IMR-90 (cell line): ENCODE results near the gene RFTN1. TPM values are rescaled to one million over a fixed set of nuclear protein-coding genes. Genes with fewer than 3 reads are reported as not detected.

Experiments used
- ATAC-seq: fragments of 200-7000 bp; cut with Tn5 transposase; 2 replicates; pipeline ENCODE4 v1.9.1; 2020; ENCODE audit warnings: low read depth, mild to moderate bottlenecking, moderate library complexity
- BruUV-seq: library from RNA; stranded (reverse); fragments of 400-500 nt; replicated peaks from 2 replicates; lab custom pipeline; 2021; lab: Mats Ljungman, UMichigan
- CTCF ChIA-PET: fragments of 300-600 bp; formaldehyde crosslinking; extraction: SDS; loops from one replicate; lab custom pipeline; 2021; ENCODE audit warnings: antibody characterized with exemption; lab: Yijun Ruan, JAX
- POLR2A ChIA-PET: fragments of 300-600 bp; sonication (Branson Sonifier 250); formaldehyde crosslinking; loops from one replicate; lab custom pipeline; 2022; ENCODE audit warnings: antibody characterized with exemption; ENCODE audit not compliant: unreplicated experiment; lab: Charles Lee
- DNase-seq: peaks from one replicate; pipeline ENCODE4 v3.0.0; 2013
- H2AFZ ChIP-seq: replicated peaks from 2 replicates; pipeline ENCODE3; 2013; ENCODE audit warnings: low read length, mild to moderate bottlenecking; ENCODE audit not compliant: poor library complexity
- H2AK5ac ChIP-seq: 2 replicates; pipeline ENCODE4 v1.6.1; 2013; ENCODE audit warnings: low read depth, low read length, inconsistent platforms
- H2AK9ac ChIP-seq: replicated peaks from 2 replicates; pipeline ENCODE3; 2013; ENCODE audit warnings: mild to moderate bottlenecking, low read depth, low read length, moderate library complexity; ENCODE audit not compliant: poor library complexity
- H2BK120ac ChIP-seq: 2 replicates; pipeline ENCODE4 v1.6.1; 2013; ENCODE audit warnings: low read depth, low read length, inconsistent platforms
- H2BK15ac ChIP-seq: 3 replicates; pipeline ENCODE4 v1.6.1; 2013; ENCODE audit warnings: low read depth, low read length, inconsistent platforms
- H2BK20ac ChIP-seq: 2 replicates; pipeline ENCODE4 v1.6.1; 2013; ENCODE audit warnings: low read depth, mild to moderate bottlenecking, inconsistent platforms, low read length, moderate library complexity
- H2BK5ac ChIP-seq: 2 replicates; pipeline ENCODE4 v1.6.1; 2013; ENCODE audit warnings: mild to moderate bottlenecking, low read depth, low read length, inconsistent platforms; ENCODE audit not compliant: poor library complexity, severe bottlenecking
- H3K14ac ChIP-seq: replicated peaks from 2 replicates; pipeline ENCODE4 v1.6.1; 2013; ENCODE audit warnings: low read depth, low read length, inconsistent platforms
- H3K18ac ChIP-seq: 2 replicates; pipeline ENCODE4 v1.6.1; 2013; ENCODE audit warnings: low read depth, low read length, control low read depth
- H3K23ac ChIP-seq: 2 replicates; pipeline ENCODE4 v1.6.1; 2013; ENCODE audit warnings: low read depth, low read length, inconsistent platforms
- H3K27ac ChIP-seq: 2 replicates; pipeline ENCODE4 v1.5.1; 2013; ENCODE audit warnings: mild to moderate bottlenecking, control low read depth, low read length; ENCODE audit not compliant: insufficient read depth
- H3K27me3 ChIP-seq: 2 replicates; pipeline ENCODE4 v1.6.1; 2013; ENCODE audit warnings: low read length; ENCODE audit not compliant: control insufficient read depth, insufficient read depth
- H3K36me3 ChIP-seq: 2 replicates; pipeline ENCODE4 v1.6.1; 2013; ENCODE audit warnings: low read length, mixed read lengths; ENCODE audit not compliant: control insufficient read depth, insufficient read depth
- H3K4ac ChIP-seq: 2 replicates; pipeline ENCODE4 v1.6.1; 2013; ENCODE audit warnings: low read depth, low read length, inconsistent platforms
- H3K4me1 ChIP-seq: 2 replicates; pipeline ENCODE4 v1.6.1; 2013; ENCODE audit warnings: low read length, mixed read lengths; ENCODE audit not compliant: control insufficient read depth, insufficient read depth
- H3K4me2 ChIP-seq: 2 replicates; pipeline ENCODE4 v1.6.1; 2013; ENCODE audit warnings: low read depth, mild to moderate bottlenecking, control low read depth, low read length, moderate library complexity
- H3K4me3 ChIP-seq: 2 replicates; pipeline ENCODE4 v1.5.1; 2013; ENCODE audit warnings: low read depth, mild to moderate bottlenecking, control low read depth, low read length, moderate library complexity; ENCODE audit not compliant: insufficient read depth
- H3K56ac ChIP-seq: 2 replicates; pipeline ENCODE4 v1.6.1; 2013; ENCODE audit warnings: low read length, inconsistent platforms; ENCODE audit not compliant: insufficient read depth; ENCODE audit errors: extremely low read depth
- H3K79me1 ChIP-seq, 2 experiments: 2 replicates each; pipeline ENCODE4 v1.6.1; 2013; ENCODE audit warnings: low read length in 2 of 2, inconsistent platforms in 1 of 2, low read depth in 1 of 2
- H3K9ac ChIP-seq: 2 replicates; pipeline ENCODE4 v1.6.1; 2013; ENCODE audit warnings: low read depth, low read length, control low read depth
- H3K9me1 ChIP-seq: 2 replicates; pipeline ENCODE4 v1.6.1; 2013; ENCODE audit warnings: low read length, inconsistent platforms; ENCODE audit not compliant: insufficient read depth
- H3K9me3 ChIP-seq: 2 replicates; pipeline ENCODE4 v1.6.1; 2013; ENCODE audit warnings: low read length; ENCODE audit not compliant: control insufficient read depth, insufficient read depth
- H4K20me1 ChIP-seq: 2 replicates; pipeline ENCODE4 v1.6.1; 2013; ENCODE audit warnings: low read length, inconsistent platforms; ENCODE audit not compliant: insufficient read depth
- H4K5ac ChIP-seq: 2 replicates; pipeline ENCODE4 v1.6.1; 2013; ENCODE audit warnings: mild to moderate bottlenecking, low read depth, low read length, control low read depth
- H4K8ac ChIP-seq, 2 experiments: 2 replicates each; pipeline ENCODE4 v1.6.1; 2013; ENCODE audit warnings: low read depth in 2 of 2, low read length in 2 of 2, control low read depth in 1 of 2, inconsistent platforms in 1 of 2
- H4K91ac ChIP-seq: 2 replicates; pipeline ENCODE4 v1.6.1; 2013; ENCODE audit warnings: low read depth, low read length, inconsistent platforms; ENCODE audit not compliant: insufficient read depth
- BHLHE40 ChIP-seq: fragments of 150-350 bp; IDR thresholded peaks from 2 replicates; pipeline ENCODE4 v1.6.1; 2016; ENCODE audit warnings: mild to moderate bottlenecking, low read depth, low read length
- CEBPB ChIP-seq: IDR thresholded peaks from 2 replicates; pipeline ENCODE4 v1.6.1; 2012; ENCODE audit warnings: low read depth, low read length, improper control_type of control experiment
- CHD1 ChIP-seq: IDR thresholded peaks from 2 replicates; pipeline ENCODE4 v1.6.1; 2012; ENCODE audit warnings: low read depth, low read length, improper control_type of control experiment
- ELK1 ChIP-seq: fragments of 150-350 bp; IDR thresholded peaks from 2 replicates; pipeline ENCODE4 v1.6.1; 2016; ENCODE audit warnings: low read depth, mild to moderate bottlenecking, low read length, moderate library complexity, borderline replicate concordance
- FOS ChIP-seq: fragments of 150-350 bp; IDR thresholded peaks from 2 replicates; pipeline ENCODE4 v1.6.1; 2016; ENCODE audit warnings: low read depth, low read length
- MAZ ChIP-seq: IDR thresholded peaks from 2 replicates; pipeline ENCODE4 v1.6.1; 2012; ENCODE audit warnings: low read depth, mild to moderate bottlenecking, low read length, improper control_type of control experiment, moderate library complexity, borderline replicate concordance
- MXI1 ChIP-seq: IDR thresholded peaks from 2 replicates; pipeline ENCODE4 v1.6.1; 2012; ENCODE audit warnings: low read depth, mild to moderate bottlenecking, low read length, moderate library complexity, borderline replicate concordance
- RAD21 ChIP-seq: IDR thresholded peaks from 2 replicates; pipeline ENCODE4 v1.6.1; 2012; ENCODE audit warnings: low read length, improper control_type of control experiment
- RCOR1 ChIP-seq: IDR thresholded peaks from 2 replicates; pipeline ENCODE4 v1.6.1; 2012; ENCODE audit warnings: mild to moderate bottlenecking, low read length, improper control_type of control experiment; ENCODE audit not compliant: insufficient replicate concordance
- RFX5 ChIP-seq: IDR thresholded peaks from 2 replicates; pipeline ENCODE4 v1.8.0; 2012; ENCODE audit warnings: low read depth, mild to moderate bottlenecking, low read length, moderate library complexity
- USF2 ChIP-seq: fragments of 150-350 bp; IDR thresholded peaks from 2 replicates; pipeline ENCODE4 v1.6.1; 2017; ENCODE audit warnings: mild to moderate bottlenecking, antibody characterized with exemption, low read length, low read depth
- WGBS, 2 experiments: methylation state at CpG; one replicate each; pipeline versions ENCODE4 v1.1.5 to v1.1.7; 2013; ENCODE audit warnings: missing lambda C conversion rate in 2 of 2; ENCODE audit not compliant: insufficient read length in 1 of 2; ENCODE audit errors: extremely low coverage in 2 of 2; 5-methylcytosine and 5-hydroxymethylcytosine counted together
- dilution Hi-C: fragments of 300-500 bp; cut with HindIII; formaldehyde crosslinking; loops from one replicate; pipeline ENCODE4 v1.14.3; 2018; ENCODE audit warnings: low sequenced_read_pairs; ENCODE audit not compliant: unreplicated experiment
- in situ Hi-C: fragments of 300-500 bp; cut with MboI; formaldehyde crosslinking; loops from 3 replicates; pipeline ENCODE4 v1.14.3; 2019; ENCODE audit warnings: low sequenced_read_pairs, inconsistent platforms, mixed read lengths
- intact Hi-C: fragments of 100-400 bp; cut with micrococcal nuclease; formaldehyde crosslinking; loops from 2 replicates; pipeline ENCODE4 v1.10.0; 2022
- polyA plus RNA-seq, 3 experiments: library from polyadenylated mRNA; depleted of rRNA; stranded (reverse); fragments of >200 nt; gene quantifications; 2 replicates each; pipeline ENCODE4 v1.2.3, GENCODE V29; 2012; ENCODE audit warnings: low replicate concordance in 1 of 3
- total RNA-seq: library from RNA; depleted of rRNA; stranded (reverse); fragments of >200 nt; gene quantifications from 2 replicates; pipeline ENCODE4 v1.2.3, GENCODE V29; 2012

RFTN1 gene
- total and polyA plus RNA-seq, 2 of the 4 experiments (the other 2 are of a cell fraction), result 45.0 to 52.0 TPM

GRCh38 chr3:16478516-16478915 is 35.0 kb downstream of the RFTN1 start:
- H3K9me1 ChIP-seq, result peaks cover 51% of the 10 kb centered on the region
- H3K4me2 ChIP-seq, result 0 out of 2 replicates have a peak overlapping the region, but pooled peaks have one; percentile 6
- H2AFZ ChIP-seq, result no peak overlapping the region
- dilution Hi-C loops (no loop called here), intact Hi-C loops (loop anchor here (5.0 kb wide), 1 partner anchor 34 kb away; the partner anchor contains the start of gene RFTN1), in situ Hi-C loops (no loop called here)
- H3K27ac ChIP-seq, result peak overlapping the region; percentile 9; the same call in 1 of the 2 replicates
- H3K27me3 ChIP-seq, result no peaks in the 10 kb centered on the region
- H2BK5ac ChIP-seq, result peak overlapping the region; percentile 83
- H4K20me1 ChIP-seq, result peaks cover 9% of the 10 kb centered on the region
- no CpG with 5 or more reads among the region's 2 CpGs for WGBS, 2 experiments
- peaks cover 36 to 89% of the 10 kb centered on the region in 2 experiments for H3K79me1 ChIP-seq
- H4K5ac ChIP-seq, result peak overlapping the region; percentile 51
- H2AK5ac ChIP-seq, result peak overlapping the region; percentile 76
- peak overlapping the region; percentile 83; the same call in 1 of the 3 replicates for H2BK15ac ChIP-seq
- H2BK120ac ChIP-seq, result peak overlapping the region; percentile 85
- peaks cover 47% of the 10 kb centered on the region for H3K4me1 ChIP-seq
- TF ChIP-seq MAZ (0 out of 2 replicates have a peak, but pooled peaks have one; percentile 21), ELK1 (no peak), CEBPB (peak; percentile 85), MXI1 (no peak), RAD21 (no peak), USF2 (no peak), RCOR1 (no peak), BHLHE40 (no peak), RFX5 (no peak), FOS (no peak), CHD1 (no peak)
- H3K18ac ChIP-seq, result peak overlapping the region; percentile 85
- H3K4me3 ChIP-seq, result no peak overlapping the region
- H3K9ac ChIP-seq, result no peak overlapping the region
- BruUV-seq, result no TSS peak
- ATAC-seq, result no peak
- peak overlapping the region; percentile 75 for H3K14ac ChIP-seq
- H3K4ac ChIP-seq, result peak overlapping the region; percentile 82
- H3K56ac ChIP-seq, result no peak overlapping the region
- peak overlapping the region in 1 of 2 experiments; percentile 77; a peak in 2 of 4 replicates for H4K8ac ChIP-seq
- peak; percentile 91 for DNase-seq
- H3K9me3 ChIP-seq, result no peaks in the 10 kb centered on the region
- ChIA-PET CTCF (interaction anchor here (0.6 kb wide), 1 partner anchor 47 kb away, joined by 4 read pairs; no protein-coding TSS in a partner anchor), POLR2A (no interaction called here)
- peak overlapping the region; percentile 78 for H4K91ac ChIP-seq
- H2BK20ac ChIP-seq, result peak overlapping the region; percentile 68; the same call in 1 of the 2 replicates
- peaks cover 9% of the 10 kb centered on the region; the same call in 1 of the 2 replicates for H3K36me3 ChIP-seq
- H2AK9ac ChIP-seq, result peak overlapping the region; percentile 6
- H3K23ac ChIP-seq, result peak overlapping the region; percentile 66; the same call in 1 of the 2 replicates
